Stimulated activated CD4-positive, alpha-beta T cell treated with anti-CD3 and anti-CD28 coated beads, Interleukin-1b, Interleukin-23, amount 100 ng/mL, for 4 hours (primary cell): Measurements from ENCODE around the gene PTP4A1.

Source experiments
- DNase-seq, 2 donors: peaks; one replicate each; pipeline ENCODE4 v3.0.0-alpha.2; 2020; ENCODE audit warnings: low read depth in 2 of 2

The PTP4A1 gene

DNA sequence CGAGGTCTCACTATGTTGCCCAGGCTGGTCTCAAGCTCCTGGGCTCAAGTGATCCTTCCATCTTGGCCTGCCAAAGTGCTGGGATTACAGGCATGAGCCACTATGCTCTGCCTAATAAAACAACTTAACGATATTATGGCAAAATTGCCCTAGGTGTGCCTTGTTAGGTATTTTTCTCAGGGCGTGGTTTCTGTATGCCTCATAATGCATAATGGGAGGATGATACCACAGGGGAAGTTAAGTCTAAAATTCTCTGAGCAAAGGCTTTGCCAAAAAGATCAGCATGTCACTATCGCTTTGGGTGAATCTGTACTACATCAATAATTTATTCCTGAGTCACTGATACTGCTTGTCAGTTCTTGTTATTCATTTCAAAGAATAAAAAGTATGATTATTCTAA lies 15.9 kb upstream of the PTP4A1 start:
- DNase-seq: no peak

DNA sequence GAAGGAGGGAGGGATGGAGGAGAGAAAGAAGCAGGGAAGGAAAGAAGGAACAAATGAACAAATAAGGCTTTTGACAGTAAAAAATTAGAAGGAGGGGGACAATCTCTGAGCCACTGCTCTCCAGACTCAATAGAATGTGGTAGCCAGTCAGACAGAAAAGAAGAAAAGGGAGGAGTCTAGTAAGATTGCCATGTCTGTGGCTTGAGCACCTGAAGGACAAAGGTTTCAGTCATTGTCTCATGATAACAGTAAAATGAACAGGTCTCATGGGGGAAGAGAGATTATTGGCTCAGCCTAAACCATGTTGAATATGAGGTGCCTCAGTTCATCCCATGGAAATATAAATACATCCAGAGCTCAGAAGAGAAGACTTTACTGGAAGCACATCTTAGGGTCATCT lies 14.0 kb upstream of the PTP4A1 start:
- DNase-seq: no peak

DNA sequence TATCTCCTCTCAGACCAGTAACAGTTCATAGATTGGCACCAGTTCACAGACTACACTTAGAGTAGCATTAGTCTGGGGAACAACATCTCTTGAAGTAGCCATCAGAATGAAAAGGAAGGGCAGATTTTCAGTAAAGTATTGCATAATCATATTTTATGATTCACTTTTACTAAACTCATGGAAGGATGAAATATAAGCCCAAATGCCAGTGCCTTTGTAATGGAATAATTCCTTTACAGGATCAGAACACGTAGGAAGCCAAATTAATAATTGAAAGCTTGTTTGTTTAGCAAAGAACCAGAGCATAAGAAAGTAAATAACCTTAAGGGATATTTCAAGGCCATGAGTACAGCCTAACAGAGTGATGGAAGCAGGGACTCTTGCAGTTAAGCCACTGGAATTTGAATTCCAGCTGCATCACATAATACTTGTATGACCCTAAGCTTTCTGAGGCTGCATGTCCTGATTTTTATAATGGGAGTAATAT lies 11.4 kb upstream of the PTP4A1 start:
- no peak for DNase-seq

DNA sequence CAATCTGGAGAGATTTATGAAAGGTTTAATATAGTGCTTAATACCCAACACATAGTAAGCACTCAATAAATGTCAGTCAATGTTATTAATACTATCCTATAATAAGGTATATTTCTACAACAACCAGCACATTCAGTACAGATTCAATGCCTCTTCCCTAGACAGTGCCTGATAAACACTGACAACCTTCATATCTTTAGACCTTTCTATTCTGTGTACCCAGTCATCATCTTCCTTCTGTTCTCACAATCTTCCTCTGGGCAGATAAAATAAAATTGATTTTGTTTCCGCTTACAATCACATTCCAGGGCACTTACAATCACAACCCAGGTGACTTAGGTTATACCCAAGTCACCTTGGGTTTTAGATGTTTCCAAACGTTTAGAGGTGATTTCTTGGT lies 11.0 kb upstream of the PTP4A1 start:
- DNase-seq: no peak

DNA sequence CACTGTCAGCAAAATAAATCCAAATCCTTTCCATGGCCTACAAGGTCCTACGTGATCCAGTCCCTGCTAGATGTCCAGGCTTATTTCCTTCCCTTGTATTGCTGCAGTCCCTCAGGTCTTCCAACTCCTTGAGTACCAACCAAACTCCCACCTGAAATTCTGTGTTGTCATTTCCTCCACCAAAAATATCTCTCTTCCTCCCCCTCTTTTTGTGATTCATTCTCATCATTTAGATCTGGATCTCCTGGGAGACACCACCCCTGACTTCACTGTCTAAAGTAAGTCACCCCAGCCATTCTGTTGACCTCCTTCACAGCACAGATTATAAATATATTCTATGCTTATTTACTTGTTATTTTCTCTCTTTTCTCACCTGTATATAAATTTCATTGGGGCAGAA lies 9.0 kb upstream of the PTP4A1 start:
- DNase-seq: no peak

DNA sequence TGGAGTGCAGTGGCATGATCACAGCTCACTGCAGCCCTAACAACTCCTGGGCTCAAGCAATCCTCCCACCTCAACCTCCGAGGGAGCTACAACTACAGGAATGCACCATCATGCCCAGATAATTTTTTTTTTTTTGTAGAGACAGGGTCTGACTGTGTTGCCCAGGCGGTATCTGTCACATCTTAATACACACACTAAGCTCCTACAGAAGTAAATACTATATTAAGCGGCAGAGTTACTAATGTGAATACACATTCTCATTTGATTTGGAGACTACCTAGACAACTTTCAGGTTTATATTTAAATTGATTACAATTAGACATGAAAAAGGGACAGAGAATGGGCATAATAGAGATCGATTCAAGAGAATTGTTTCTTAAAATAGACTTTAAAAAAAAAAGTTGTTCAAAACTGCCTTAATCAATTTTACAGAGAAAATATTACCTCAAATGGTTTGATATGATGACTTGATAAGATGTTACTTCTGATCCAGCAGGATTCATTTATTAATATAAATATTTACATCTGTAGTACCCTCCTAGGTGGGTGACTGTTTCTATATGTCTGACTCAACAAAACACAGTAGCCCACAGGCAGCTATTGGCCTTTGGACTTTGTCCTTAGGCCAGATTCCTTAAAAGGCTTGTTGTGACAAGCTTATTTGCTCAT lies 7.1 kb upstream of the PTP4A1 start:
- no peak for DNase-seq

DNA sequence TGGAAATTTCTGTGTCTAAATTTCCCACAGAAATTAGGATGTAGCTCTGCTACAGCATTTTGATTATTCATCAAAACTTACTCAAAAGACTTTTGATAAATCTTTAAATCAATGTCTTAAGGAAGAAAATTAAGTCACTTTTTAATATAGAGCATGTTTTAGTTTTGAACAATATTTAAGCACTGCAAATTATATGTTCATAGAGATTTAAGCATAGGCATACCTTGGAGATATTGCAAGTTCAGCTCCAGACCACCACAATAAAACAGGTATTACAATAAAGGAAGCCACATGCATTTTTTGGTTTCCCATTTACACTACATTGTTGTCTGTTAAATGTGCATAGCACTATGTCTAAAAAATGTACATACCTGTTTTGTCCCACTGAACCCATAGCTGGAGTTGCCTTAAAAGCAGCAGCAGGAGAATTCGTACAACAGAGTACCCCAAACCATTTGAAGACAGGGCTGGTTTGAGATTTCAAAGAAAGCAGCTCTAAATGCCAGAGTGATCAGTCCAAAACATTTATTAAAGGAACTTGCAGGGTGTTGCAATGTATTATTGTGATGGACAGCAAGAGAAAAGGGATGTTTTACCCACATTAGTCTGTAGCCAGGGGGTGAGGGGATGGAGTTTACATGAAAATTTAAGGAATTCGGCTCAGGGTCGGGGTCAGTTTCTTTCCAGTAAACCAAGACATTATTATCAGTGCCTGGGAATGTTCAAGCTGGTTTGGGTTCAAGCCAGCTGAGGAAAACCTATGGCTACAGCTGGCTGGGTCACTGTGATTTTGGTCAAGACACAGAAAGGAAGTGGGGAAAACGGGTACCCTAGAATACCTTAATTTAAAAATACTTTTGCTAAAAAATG lies 6.3 kb upstream of the PTP4A1 start:
- no peak for DNase-seq

DNA sequence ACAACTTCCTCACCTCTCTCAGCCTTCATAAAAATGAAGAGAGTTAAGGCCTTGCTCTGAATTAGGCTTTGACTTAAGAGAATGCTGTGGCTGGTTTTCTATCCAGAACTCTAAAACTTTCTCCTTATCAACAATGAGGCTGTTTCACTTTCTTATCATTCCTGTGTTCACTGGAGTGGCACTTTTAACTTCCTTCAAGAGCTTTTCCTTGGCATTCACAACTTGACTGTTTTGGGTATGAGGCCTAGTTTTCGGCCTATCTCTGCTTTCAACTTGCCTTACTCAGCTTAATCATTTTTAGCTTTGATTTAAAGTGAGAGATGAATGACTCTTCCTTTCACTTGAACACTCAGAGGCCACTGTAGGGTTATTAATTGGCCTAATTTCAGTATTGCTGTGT lies 4.3 kb upstream of the PTP4A1 start:
- no peak for DNase-seq

DNA sequence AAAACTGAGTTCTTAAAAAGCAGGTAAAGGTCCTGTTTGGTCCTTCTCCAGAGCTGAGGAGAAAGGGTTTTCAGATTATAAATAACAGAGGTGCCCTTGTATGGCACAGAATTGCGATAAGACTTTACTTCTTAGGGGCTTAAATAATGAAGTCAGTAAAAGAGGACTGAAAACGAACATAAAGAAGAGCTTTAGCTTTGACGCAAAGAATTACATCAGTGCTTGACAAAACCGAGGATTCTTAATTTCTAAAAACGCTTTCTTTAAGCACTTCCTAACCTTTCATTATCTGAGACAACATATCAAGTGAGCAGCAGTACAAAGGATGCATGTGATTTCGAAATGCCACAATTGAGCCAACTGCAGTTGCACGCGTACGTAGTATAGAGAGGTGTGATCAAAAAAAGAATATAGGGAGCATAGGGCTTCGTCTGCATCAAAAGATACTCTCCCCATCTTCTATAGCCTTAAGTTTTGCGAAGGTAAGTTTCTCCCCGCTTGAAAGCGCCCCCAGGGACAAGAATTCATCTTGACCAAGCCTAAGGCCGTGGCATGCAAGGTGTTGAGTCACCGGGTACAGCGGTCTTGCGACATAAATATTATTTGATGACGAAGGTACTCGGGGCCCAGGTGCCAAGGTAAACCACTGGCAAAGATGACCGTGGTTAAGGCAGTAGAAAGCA lies 778 bp upstream of the PTP4A1 start:
- DNase-seq: peak; percentile 0 to 31

DNA sequence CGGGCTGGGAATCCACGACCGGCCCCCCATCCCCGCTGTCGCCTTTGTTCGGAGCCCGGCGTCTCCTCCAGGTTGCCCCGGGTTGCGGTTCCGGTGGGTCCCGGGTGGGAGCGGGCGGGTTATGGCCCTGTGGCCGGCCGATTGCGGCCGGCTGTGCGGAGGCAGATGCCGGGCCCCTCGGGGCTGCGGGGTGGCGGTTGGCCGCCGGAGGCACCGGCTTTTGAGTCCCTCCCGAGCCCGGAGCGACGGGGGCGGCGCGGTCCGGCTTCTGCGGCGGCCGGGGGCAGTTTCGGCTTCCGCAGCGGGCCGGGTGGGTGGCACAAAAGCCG lies 431 bp downstream of the PTP4A1 start:
- DNase-seq: no peak

DNA sequence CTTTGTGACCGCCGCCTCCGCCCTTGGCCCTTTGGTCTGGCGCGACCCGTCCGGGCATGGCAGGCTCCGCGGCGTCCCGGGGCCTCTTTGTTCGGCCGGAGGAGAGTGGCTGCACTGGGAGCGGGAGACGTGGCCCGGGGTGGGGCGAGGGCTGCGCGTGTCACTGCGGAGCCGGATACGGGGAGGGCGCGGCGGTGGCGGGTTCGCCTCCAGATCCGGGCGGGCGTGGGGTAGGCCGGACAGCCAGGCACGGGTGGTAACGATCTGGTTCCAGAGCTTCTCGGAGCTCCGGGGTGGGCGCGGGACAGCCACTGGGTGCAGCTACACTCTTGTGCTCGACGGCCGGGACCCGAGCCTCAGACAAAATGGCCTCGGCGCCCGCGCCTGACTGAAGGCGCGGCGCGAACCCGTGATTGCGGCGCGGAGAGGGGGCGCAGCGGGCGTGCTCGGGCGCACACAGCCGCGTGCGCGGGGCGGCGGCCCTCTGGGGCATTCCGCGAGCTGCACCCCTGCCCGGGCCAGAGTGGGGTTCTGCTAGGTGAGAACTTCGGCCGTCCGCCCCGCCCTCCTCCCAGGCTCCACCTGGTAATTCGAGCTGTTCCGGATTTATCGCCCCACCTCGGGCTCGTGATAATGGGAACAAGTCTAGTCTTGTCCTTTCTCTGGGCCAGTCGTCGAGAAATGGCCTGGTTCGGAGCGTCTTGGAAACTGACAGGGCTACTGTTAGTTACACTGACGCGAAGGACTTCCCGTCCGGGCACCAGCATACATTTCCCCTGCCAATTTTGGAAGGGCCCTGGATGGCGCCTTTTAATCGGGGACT lies 1.0 kb downstream of the PTP4A1 start:
- DNase-seq: peak; percentile 39 to 50

DNA sequence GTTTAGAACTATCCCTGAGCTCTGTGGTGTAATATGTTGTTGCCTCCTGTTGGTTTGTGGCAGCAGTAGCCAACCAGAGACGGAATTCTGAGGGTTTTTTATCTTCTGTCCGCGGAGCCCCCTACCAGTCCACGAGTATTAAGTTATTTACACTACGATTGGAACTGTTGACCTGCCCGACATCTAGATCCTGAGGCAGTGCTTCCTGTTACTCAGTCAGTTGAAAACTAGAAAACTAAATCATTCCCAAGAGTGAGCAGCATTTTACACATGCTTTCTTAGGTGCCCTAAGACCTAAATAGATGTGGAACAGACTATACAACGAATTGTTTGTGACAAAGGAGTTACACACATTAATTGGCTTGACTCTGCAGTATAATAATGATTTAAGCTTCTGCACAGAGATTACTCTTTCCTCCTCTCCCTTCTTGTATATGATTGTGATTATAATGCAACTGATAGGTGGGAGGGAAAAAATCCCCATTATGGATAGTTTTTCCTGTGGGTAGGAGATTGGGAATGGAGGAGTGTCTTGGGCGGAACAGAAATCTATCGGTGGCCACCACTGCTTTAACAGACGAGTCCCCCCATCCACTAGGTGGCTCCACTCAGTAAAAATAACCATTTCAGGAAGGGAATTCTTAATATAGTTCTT lies 1.7 kb downstream of the PTP4A1 start:
- peak; percentile 6 to 21 for DNase-seq

DNA sequence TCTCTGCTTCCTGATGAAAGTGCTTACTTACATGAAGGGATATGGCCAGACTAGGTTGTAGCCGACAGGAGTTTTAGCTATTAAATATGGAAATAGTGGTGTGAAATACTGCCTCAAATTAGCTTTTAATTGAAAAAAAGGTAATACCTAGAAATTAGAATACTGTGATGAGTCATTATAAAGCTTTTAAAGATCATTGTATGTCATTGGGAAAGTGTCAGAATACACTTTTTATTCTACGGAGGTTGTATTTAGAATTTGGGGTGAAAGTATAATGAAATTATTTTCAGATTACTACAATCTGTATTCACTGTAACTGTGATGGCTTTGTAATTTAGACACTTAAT lies 2.2 kb downstream of the PTP4A1 start:
- no peak for DNase-seq

DNA sequence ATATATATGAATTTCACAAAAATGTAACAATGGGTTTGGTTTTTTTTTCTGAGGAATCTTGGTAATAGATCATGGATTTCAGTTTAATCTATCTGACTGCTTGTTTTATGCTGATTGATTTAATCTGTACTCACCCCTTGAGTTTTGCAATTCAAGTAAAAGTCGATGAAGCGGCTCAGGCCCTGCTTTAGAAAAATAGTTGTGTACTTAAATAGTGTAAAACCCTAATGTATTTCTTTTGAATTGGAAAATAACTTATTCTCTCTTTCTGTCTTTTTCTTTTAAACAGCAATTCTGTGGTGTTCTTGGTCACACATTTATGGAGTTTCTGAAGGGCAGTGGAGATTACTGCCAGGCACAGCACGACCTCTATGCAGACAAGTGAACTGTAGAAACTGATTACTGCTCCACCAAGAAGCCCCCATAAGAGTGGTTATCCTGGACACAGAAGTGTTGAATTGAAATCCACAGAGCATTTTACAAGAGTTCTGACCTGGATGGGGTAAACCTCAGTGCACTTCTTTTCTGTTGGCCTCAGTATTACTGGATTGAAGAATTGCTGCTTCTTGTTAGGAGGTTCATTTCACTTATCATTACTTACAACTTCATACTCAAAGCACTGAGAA lies 4.0 kb downstream of the PTP4A1 start:
- no peak for DNase-seq

DNA sequence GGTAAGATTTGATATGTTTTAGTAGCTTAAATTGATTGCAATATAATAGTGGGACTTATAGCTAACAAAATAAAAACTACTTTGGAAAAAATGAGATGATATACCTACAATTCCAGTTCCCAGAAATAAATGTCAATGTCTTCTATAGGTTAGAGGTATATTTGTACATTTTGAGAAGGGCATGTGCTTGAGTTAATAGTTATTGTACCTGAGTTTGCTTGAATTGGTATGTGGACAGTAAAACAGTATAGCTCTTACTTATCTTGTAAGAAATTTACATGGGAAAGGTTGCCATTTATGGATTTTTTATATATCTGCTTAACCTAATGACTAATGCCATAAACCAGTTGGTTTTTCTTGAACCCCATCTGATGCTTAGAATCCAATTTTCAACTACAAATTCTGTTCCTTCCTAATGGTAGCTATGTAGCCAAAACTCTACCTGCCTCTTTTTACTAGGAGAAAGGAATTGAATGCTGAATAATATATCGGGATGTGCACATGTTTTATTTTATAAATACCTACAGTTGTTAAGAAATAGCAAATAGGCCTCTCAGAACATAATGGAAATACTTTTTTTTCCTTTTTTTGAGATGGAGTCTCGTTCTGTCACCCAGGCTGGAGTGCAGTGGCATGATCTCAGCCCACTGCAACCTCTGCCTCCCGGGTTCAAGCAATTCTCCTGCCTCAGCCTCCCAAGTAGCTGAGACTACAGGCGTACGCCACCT lies 4.9 kb downstream of the PTP4A1 start:
- DNase-seq: no peak

DNA sequence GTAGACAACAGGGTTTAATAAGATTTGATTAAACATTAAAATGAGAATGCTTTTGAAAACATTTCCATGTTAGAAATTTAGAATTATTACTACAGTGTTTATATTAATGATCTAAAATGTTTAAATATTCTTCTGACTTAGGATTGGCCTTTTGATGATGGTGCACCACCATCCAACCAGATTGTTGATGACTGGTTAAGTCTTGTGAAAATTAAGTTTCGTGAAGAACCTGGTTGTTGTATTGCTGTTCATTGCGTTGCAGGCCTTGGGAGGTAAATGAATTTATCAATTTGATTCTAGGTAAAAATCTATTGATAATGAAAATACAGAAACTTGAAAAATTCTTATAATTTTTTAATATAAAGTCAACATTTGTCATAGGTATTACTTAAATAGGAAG lies 6.5 kb downstream of the PTP4A1 start:
- no peak for DNase-seq

DNA sequence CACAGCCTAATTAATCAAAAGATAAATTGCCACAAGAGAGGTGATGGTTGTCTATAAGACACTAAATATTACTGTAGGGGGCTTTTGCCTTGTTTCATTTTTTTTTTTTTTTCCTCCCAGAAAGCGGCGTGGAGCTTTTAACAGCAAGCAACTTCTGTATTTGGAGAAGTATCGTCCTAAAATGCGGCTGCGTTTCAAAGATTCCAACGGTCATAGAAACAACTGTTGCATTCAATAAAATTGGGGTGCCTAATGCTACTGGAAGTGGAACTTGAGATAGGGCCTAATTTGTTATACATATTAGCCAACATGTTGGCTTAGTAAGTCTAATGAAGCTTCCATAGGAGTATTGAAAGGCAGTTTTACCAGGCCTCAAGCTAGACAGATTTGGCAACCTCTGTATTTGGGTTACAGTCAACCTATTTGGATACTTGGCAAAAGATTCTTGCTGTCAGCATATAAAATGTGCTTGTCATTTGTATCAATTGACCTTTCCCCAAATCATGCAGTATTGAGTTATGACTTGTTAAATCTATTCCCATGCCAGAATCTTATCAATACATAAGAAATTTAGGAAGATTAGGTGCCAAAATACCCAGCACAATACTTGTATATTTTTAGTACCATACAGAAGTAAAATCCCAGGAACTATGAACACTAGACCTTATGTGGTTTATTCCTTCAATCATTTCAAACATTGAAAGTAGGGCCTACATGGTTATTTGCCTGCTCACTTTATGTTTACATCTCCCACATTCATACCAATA lies 7.8 kb downstream of the PTP4A1 start:
- DNase-seq: no peak

DNA sequence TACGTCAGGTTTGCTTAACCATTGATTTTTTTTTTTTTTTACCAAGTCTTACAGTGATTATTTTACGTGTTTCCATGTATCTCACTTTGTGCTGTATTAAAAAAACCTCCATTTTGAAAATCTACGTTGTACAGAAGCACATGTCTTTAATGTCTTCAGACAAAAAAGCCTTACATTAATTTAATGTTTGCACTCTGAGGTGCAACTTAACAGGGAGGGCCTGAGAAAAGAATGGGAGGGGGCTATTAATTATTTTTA lies 8.4 kb downstream of the PTP4A1 start:
- DNase-seq: no peak

DNA sequence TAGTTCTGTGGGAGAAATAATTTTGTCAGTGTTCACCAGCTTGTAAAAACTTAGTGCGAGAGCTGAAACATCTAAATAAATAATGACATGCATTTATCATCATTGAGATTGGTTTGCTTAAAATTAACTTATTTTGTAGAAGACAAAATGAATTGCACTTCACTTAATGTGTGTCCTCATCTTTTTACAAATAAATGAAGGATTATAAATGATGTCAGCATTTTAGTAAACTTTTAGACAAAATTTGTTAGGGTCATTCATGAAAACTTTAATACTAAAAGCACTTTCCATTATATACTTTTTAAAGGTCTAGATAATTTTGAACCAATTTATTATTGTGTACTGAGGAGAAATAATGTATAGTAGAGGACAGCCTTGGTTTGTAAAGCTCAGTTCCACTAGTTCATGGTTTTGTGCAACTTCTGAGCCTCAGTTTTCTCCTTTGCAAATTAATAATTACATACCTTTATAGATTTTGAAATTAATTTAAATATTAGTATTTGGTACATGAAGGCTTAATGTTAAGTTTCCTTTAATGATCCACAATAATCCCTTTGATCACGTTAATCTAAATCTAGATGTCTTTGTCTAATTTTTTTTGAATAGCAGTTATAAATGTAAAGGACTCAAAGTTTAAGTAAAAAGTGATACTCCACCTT lies 9.2 kb downstream of the PTP4A1 start:
- DNase-seq: no peak
